ENCODE data around the gene GRIA1.

GRCh38 chr5:153476767-153477166 is 13.7 kb upstream of the GRIA1 start:
- no peak for TF ChIP-seq CTCF (IDR thresholded peaks at IDR 0.05)
- TF ChIP-seq POLR2A (IDR thresholded peaks at IDR 0.05) = no peak
